HPDE6-E6E7 (cell line): ENCODE measurements around the gene FHIT.

Experiments
- DNase-seq: peaks from one replicate; pipeline ENCODE4 v3.0.0; 2011; ENCODE audit warnings: missing footprints; ENCODE audit errors: extremely low spot score

Gene FHIT

DNA sequence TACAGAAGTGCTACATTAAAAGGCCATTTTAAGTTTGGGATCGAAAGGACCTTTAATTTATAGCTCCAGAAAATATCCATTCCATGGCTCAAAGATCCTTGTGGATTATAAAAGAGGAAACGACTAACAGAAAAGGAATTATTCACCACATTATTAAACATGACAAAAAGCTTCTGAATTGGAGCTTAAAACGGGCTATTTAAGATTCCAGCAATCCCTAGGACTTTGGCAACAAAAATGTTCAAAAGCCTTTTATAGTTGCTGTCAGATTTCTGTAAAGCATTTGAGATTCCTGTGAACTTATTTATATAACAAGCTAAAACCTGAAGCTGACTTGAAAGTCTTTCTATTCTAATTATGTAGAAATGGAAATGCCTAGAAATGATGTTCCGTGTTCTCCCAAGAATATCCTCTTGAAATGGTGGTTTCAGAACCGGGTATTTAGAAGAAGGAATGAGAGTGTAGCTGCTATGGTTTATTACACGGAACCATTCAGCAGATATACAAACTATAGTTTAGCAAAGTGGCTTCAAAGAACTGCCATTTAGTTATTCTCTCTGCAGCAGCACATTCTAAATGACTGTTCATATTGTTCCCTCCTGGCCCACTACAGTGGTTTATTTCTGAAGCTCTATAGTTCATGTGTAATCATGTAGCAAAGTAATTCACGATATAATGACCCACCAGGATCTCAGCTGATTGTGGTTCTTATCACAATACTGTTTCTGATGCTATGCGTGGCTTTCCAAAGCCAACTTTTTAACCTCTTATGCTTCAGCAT, 961.7 kb downstream of the FHIT start:
- no peak for DNase-seq

- DNase-seq: no peak
These were observed 968.4 kb downstream of the FHIT start for GRCh38 chr3:60282866-60283265.

DNA sequence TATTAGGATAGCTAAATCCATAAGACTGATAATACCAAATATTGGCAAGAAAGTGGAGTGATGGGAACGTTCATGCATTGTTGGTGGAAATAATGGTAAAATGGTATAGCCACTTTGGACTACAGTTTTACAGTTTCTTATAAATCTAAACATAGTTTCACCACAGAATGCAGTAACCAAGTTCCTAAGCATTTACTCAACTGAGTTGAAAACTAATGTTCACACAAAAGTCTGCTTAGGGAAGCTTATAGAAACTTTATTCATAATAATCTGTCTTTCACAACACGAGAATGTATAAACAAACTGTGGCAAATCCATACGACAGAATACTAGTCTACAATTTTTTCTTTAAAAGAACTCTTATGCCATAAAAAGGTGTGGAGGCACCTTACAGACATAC, 969.3 kb downstream of the FHIT start:
- no peak for DNase-seq

DNA sequence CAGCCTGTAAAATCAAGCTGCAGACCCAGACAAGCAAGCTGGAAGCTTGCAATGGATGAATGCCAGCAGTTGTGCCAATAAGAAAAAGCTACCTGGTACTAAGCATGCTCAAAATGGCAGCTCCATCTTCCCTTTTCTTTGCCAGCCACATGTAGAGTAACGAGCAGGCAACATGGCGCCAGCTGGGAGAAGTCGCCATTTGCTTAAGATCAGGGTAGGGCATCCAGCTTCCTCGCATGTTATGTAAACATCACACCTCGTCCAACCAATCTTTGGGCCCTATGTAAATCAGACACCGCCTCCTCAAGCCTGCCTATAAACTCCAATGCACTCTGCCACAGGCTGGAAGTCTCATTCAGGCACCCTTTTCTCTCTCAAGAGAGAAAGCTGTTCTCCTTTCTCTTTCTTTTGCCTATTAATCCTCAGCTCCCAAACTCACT, 973.9 kb downstream of the FHIT start:
- no peak for DNase-seq

DNA sequence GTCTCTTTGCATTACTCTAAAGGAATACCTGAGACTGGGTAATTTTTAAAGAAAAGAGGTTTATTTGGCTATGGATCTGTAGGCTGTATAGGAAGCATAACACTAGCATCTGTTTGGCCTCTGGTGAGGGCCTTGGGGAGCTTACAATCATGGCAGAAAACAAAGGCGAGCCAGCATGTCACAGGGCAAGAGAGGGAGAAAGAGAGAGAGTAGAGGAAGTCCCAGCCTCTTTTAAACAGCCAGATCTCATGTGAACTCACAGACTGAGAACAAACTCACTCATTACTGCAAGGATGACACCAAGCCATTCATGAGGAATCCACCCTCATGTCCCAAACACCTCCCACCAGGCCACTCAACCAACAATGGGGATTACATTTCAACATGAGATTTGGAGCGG, 974.6 kb downstream of the FHIT start:
- DNase-seq: no peak

DNA sequence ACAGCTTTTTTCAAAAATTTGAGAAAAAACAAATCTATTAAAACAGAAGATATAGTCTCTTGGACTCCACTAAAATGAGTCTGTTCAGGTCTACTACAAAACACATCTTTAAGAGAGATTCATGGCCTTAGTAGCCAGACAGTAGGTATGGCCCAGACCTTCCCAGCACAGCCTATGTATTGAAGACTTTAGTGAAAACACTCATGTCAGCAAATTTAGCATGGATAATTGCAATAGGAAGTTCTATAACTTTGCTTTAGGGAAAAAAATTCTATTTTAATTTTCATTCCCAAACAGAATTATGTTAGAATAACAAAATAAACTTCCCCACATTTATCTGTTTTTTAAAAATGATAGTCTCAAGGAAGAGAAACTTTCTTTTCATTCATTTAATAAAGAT, 976.6 kb downstream of the FHIT start:
- no peak for DNase-seq

- no peak for DNase-seq
These were observed 977.2 kb downstream of the FHIT start for GRCh38 chr3:60274098-60274497.

DNA sequence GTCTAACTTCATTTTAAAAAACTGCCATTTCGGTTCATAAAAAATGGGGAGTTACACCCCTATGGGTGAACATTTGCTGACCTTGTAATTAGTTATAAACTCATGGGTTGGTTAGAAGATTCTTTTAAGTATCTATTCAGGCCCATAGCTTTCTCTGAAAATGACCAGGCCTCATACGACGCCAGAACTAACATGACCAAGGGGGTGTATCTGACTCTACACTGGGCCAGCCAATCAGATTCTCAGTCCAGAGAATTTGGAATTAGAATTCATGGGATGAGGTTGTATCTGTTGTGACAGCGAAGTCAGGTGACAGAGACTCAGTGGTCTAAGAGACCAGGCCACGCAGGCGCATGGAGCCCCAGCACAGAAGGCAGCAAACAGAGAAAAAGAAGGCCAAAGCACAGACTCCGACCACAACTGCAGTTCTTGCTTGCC, 981.4 kb downstream of the FHIT start:
- DNase-seq: no peak

GRCh38 chr3:60269377-60269776, 981.9 kb downstream of the FHIT start:
- DNase-seq: no peak

- DNase-seq: no peak
These were observed 983.1 kb downstream of the FHIT start for GRCh38 chr3:60268123-60268522.

DNA sequence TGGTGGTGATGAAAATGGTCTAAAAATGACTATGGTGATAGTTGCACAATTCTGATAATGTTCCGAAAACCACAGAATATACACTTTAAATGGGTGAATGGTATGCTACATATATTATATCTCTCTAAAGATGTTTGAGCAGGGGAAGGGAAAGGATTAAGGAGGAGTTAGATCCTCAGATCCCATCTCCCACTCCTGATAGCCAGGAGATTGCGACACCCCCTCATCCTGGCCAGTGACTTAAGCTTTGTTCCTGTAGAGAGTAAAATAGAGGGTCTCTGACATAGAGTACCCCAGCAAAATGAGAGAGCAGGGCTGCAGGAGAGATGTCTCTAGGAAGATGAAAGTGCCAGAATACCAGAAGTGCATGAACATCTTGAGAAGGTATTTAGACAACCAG, 984.8 kb downstream of the FHIT start:
- DNase-seq: no peak

- DNase-seq: no peak
These were observed 988.1 kb downstream of the FHIT start for GRCh38 chr3:60263191-60263590.

DNA sequence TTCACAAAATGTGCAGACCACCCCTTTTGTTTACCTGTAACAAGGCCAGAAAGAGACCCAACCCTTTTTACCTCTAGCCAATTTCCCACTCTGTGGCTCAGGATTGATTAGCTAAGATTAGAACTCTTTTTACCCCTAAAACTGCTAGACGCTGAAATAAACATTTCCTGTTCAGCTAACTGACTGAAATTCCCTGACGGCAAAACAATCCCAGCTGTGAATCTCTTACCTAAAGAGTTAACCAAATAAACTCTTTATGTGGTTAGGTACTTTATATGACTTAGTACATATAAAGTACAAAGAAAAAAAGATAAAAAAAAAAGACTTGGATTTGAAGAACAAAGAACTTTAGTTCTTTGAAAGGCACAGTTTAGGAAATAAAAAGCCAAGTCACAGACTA, 988.7 kb downstream of the FHIT start:
- no peak for DNase-seq

DNA sequence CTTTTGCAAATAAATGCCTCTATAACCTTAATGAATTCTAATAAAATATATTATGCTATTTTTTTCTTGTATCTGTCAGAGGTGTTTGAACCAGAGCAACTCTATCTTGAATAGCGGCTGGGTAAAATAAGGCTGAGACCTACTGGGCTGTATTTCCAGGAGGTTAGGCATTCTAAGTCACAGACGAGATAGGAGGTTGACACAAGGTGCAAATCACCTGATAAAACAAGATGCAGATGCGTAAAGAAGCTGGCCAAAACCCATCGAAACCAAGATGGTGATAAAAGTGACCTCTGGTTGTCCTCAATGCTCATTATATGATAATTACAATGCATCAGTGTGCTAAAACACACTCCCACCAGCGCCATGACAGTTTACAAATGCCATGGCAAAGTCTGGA, 990.7 kb downstream of the FHIT start:
- no peak for DNase-seq

- no peak for DNase-seq
These were observed 1000.4 kb downstream of the FHIT start for GRCh38 chr3:60250810-60251209.

DNA sequence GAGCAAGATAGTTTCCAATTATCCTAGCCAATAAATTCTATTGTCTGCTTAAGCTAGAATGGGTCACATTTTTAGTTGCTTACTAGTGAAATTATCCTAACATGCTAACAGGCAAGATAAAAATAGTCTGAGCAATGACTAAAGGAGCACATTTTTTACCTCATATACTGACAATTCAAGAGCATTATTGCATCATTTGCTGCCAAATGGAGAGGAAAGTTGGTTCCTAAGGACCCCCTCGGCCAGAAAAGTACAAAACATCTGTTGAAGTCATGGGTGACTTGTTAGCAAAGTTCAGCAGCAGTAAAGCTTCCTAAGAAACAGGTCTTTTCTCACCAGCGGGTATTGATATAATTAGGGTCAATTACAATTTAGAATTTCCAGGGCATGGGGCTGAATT, 1001.0 kb downstream of the FHIT start:
- DNase-seq: no peak

DNA sequence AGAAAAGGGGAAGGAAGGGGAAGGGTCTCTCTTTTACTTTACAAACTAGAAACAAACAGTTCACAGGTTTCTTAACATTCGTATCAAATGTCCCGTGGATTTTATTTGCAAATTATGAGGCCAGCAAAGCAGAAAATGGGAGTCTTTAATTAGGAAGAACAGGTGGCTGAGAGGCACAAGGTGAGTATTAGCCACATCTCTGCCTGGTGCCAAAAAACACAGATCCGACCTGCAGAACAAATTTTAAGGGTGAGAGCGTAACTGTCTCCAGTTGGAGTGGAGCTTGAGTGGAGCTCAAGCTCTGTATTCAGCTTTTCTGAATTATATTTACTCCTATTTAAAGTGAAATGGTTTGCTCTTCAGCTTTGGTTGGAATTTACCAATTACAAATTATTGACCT, 1004.9 kb downstream of the FHIT start:
- DNase-seq: no peak

GRCh38 chr3:60243456-60243855, 1007.8 kb downstream of the FHIT start:
- DNase-seq: no peak

- no peak for DNase-seq
These were observed 1010.8 kb downstream of the FHIT start for GRCh38 chr3:60240492-60240891.

- DNase-seq: no peak
These were observed 1012.7 kb downstream of the FHIT start for GRCh38 chr3:60238550-60238949.

DNA sequence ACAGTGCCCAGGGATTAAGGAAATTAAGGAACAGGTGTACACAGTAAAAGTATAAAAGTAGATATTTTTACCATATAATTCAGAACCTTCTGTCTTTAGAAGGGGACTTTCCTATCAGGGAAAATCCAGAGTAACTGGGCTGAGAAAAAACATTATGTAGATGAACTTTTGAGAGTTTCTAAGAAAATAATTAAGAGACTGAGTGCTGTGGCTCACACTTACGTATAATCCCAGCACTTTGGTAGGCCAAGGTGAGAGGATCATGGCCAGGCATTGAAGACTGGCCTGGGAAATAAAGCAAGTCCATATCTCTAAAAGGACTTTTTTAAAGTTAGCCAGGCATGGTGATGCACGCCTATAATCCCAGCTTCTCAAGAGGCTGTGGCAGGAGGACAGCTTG, 1021.8 kb downstream of the FHIT start:
- no peak for DNase-seq

DNA sequence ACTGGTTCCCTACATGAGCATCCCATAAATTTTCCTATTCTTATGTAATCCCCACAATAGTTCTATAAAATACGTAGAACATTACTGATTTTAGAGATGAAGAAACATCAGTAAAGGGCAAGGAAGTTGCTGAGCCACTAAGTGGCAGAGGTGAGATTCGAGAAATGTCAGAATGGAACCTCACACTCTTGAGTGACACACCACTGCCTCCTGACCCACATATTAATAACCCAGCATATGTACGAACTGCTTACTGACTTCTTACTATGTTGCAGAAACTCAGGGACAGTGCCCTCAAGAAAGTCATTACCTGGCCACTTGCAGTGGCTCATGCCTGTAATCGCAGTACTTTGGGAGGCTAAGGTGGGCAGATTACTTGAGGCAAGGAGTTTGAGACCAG, 1022.4 kb downstream of the FHIT start:
- DNase-seq: no peak

DNA sequence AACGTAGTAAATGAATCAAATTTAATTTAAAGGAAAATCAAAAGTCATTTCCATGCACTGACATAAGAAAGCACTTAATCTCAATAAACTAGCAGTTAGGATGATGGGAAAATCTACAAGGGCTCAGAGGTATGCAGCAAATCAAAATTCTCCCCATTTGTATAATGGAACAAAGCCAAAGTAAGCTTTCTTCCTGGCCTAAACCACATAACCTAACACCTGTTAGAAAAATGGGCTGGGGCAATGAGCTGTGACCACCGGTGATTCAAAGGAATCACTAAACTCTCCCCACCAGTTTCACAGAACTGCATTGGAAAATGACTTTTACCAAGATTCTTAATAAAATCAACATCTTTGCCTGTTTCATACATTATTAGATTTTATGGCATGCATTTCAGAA, 1024.3 kb downstream of the FHIT start:
- DNase-seq: no peak

- no peak for DNase-seq
These were observed 1025.4 kb downstream of the FHIT start for GRCh38 chr3:60225848-60226247.
